Prostate gland (tissue), 2 donors: ENCODE data around the gene XXYLT1. TPM values are rescaled to one million over a fixed set of nuclear protein-coding genes. Genes with fewer than 3 reads are reported as not detected.

Experiments used
- DNase-seq: peaks from one replicate; pipeline ENCODE4 v3.0.0-alpha.2; 2019; ENCODE audit warnings: low spot score
- H3K27ac ChIP-seq, 2 donors: fragments of 200-600 bp; sonication (generic); 2 replicates each; pipeline ENCODE4 v1.5.1; 2017 to 2019
- H3K27me3 ChIP-seq: fragments of 200-600 bp; sonication (generic); replicated peaks from 2 replicates; pipeline ENCODE4 v1.5.1; 2019; ENCODE audit not compliant: insufficient read depth
- H3K36me3 ChIP-seq, 2 donors: fragments of 200-600 bp; sonication (generic); 1 replicate in 1 of 2; 2 replicates in 1 of 2; pipeline versions ENCODE4 v1.5.1 to v1.8.1; 2017 to 2019
- H3K4me1 ChIP-seq: fragments of 200-600 bp; sonication (generic); replicated peaks from 2 replicates; pipeline ENCODE4 v1.5.1; 2019
- H3K4me3 ChIP-seq, 2 donors: fragments of 200-600 bp; sonication (generic); 2 replicates each; pipeline ENCODE4 v1.5.1; 2017 to 2019
- H3K9me3 ChIP-seq: fragments of 200-600 bp; sonication (generic); 2 replicates; pipeline ENCODE4 v1.5.1; 2017
- POLR2A ChIP-seq: fragments of 450-650 bp; IDR thresholded peaks from one replicate; pipeline ENCODE4 v1.6.1; 2016; ENCODE audit warnings: antibody characterized with exemption, mild to moderate bottlenecking
- POLR2AphosphoS5 ChIP-seq: sonication (generic); formaldehyde crosslinking; IDR thresholded peaks from one replicate; pipeline ENCODE4 v1.6.1; 2017; ENCODE audit warnings: antibody characterized with exemption
- WGBS: methylation state at CpG from one replicate; pipeline ENCODE4 v1.1.5; 2018; 5-methylcytosine and 5-hydroxymethylcytosine counted together
- intact Hi-C: fragments of 100-400 bp; cut with DNase I; formaldehyde crosslinking; loops from one replicate; pipeline ENCODE4 v1.14.2; 2022
- total RNA-seq, 2 donors: library from RNA; depleted of rRNA; stranded (reverse); fragments of >200 nt; gene quantifications; one replicate each; pipeline ENCODE4 v1.1.0, GENCODE V29; 2016
- TF ChIP-seq, protein P1 (sequence below), 4 experiments: fragments of 200-600 bp in 2 of 4; fragments of 450-650 bp in 2 of 4; sonication (generic) in 2 of 4; IDR thresholded peaks; 1 replicate in 3 of 4; 2 replicates in 1 of 4; pipeline ENCODE4 v1.5.1; 2016 to 2019; ENCODE audit warnings: antibody characterized with exemption in 4 of 4, mild to moderate bottlenecking in 2 of 4, moderate library complexity in 2 of 4

XXYLT1 gene
- total RNA-seq, 2 donors from 2014 or later: 14.9 to 22.7 TPM

DNA sequence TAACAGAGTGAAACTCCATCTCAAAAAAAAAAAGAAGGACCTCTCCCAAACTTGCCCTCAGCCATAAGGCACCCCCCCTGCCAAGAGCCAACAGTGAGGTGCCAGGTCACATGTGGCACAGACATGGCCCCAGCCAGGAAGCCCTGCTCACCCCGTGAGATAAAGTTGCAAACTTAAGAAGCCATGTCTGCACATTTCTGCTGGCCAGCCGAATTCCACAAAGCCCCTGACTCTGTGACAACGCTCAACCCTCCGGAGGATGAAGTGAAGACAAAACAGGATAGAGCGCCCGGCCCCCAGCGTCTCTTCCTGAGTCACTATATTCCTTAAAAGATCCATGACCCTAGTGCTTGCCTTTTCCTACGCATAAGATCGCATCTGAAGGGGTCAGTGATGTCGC lies 188.1 kb downstream of the XXYLT1 start:
- no peaks in the 10 kb centered on the region for H3K9me3 ChIP-seq
- no peaks in the 10 kb centered on the region for H3K27me3 ChIP-seq
- 95% methylated on average over 10 of the region's 10 CpGs for WGBS
- no peak for TF ChIP-seq POLR2AphosphoS5
- TF ChIP-seq, protein P1, sequence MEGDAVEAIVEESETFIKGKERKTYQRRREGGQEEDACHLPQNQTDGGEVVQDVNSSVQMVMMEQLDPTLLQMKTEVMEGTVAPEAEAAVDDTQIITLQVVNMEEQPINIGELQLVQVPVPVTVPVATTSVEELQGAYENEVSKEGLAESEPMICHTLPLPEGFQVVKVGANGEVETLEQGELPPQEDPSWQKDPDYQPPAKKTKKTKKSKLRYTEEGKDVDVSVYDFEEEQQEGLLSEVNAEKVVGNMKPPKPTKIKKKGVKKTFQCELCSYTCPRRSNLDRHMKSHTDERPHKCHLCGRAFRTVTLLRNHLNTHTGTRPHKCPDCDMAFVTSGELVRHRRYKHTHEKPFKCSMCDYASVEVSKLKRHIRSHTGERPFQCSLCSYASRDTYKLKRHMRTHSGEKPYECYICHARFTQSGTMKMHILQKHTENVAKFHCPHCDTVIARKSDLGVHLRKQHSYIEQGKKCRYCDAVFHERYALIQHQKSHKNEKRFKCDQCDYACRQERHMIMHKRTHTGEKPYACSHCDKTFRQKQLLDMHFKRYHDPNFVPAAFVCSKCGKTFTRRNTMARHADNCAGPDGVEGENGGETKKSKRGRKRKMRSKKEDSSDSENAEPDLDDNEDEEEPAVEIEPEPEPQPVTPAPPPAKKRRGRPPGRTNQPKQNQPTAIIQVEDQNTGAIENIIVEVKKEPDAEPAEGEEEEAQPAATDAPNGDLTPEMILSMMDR (IDR thresholded peaks at IDR 0.05): no peak
- TF ChIP-seq POLR2A: no peak
- DNase-seq: no peak
- H3K4me3 ChIP-seq: no peak overlapping the region
- H3K27ac ChIP-seq: no peak overlapping the region
- H3K4me1 ChIP-seq: no peaks in the 10 kb centered on the region
- intact Hi-C loops: no loop called here
- H3K36me3 ChIP-seq: no peaks in the 10 kb centered on the region

DNA sequence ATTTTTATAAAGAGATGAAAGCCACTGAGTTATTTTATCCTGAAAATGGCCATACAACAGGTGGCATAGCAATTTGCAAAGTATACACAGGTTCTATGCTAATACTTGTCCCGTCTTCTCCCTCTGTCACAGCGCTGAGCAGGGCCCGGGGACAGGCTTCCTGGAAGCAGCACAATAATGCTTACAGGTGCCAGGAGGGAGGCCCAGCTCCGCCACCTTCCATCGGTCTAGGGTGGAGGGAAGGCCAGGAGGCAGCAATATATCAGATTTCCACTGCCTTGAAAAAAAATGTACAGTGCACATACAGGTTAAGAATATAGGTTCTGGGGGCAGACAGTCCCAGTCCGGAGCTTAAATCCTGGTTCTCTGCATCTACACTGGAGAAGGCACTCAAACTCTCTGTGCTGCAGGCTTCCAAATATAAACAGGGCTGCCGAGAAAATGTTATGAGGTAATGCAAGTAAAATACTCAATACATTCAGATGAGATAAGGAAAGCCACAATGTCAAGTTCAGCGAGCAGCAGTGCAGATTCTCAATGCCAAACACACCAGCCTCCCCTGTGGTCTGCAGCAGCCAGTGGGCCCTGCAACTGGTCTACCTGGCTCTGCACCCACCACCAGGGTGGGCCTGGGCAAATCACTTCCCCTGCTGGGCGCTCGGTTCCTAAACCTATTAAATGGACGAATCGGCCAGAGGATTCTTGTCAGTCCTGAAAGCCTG lies 189.6 kb downstream of the XXYLT1 start:
- no peaks in the 10 kb centered on the region for H3K9me3 ChIP-seq
- H3K27me3 ChIP-seq: no peaks in the 10 kb centered on the region
- no peak overlapping the region for H3K27ac ChIP-seq
- no peaks in the 10 kb centered on the region for H3K36me3 ChIP-seq
- H3K4me3 ChIP-seq: no peak overlapping the region
- WGBS: 40% methylated on average over 12 of the region's 12 CpGs
- intact Hi-C loops: no loop called here
- H3K4me1 ChIP-seq: no peaks in the 10 kb centered on the region
- TF ChIP-seq POLR2A (no peak), POLR2AphosphoS5 (peak; percentile 19)
- TF ChIP-seq, protein P1 (IDR thresholded peaks at IDR 0.05): no peak
- peak; percentile 61 for DNase-seq

DNA sequence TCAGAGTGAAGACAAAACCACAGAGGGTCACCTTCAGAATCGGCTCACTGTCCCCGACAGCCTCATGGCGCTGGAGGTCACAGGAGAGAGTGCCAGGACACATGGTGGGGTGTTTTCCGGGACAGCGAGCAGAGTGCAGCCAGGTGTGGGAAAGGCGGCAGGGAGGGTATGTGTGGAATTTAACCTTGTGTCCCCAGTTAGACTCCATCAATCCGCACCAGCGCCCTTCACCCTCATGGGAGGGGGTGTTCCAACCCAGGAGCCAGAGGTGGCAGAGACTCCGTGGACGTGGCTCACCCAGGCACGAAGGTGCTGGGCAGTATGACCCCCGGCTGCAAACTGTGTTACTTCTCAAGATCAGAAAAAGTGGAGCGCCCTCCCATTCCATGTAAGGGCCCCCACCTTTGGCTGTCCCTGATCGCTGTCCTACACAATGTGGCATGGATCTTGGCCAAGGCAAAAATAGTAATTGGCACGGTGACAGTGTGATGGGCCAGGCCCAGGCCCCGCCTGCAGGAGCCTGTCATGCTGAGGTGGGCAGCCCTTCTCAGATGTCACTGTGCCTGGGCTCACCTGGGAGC lies 190.3 kb downstream of the XXYLT1 start:
- H3K27me3 ChIP-seq: no peaks in the 10 kb centered on the region
- no peaks in the 10 kb centered on the region for H3K9me3 ChIP-seq
- TF ChIP-seq POLR2A (no peak), POLR2AphosphoS5 (no peak)
- TF ChIP-seq, protein P1 (IDR thresholded peaks at IDR 0.05): no peak
- WGBS: 43% methylated on average over 16 of the region's 16 CpGs
- H3K4me3 ChIP-seq: no peak overlapping the region
- H3K36me3 ChIP-seq: no peaks in the 10 kb centered on the region
- H3K27ac ChIP-seq: no peak overlapping the region
- H3K4me1 ChIP-seq: no peaks in the 10 kb centered on the region
- intact Hi-C loops: no loop called here
- no peak for DNase-seq

DNA sequence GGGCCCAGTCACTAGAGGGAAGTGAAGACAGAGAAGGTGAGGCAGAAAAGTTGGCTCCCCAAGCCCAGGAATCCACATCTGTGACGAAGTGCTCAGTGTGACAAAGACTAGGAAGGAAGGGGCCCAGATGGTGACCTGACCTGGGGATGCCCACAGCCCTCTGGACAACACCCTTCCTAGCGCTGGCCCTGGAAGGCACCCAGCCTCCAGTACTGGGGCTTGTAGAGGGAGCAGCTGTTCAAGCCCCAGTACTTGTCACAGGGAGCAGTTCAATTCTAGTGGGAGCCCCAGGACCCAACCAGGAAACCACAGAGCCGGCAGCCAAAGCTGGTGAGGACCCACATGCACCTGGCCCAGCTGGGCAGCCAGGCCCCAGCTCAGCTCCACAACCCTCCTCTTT lies 190.8 kb downstream of the XXYLT1 start:
- Histone ChIP-seq H3K4me3 (no peak overlapping the region), H3K36me3 (no peaks in the 10 kb centered on the region), H3K27me3 (no peaks in the 10 kb centered on the region), H3K9me3 (no peaks in the 10 kb centered on the region), H3K27ac (no peak overlapping the region), H3K4me1 (no peaks in the 10 kb centered on the region)
- intact Hi-C loops: no loop called here
- no peak for DNase-seq
- TF ChIP-seq, protein P1 (IDR thresholded peaks at IDR 0.05): no peak
- TF ChIP-seq POLR2AphosphoS5: no peak
- TF ChIP-seq POLR2A: no peak
- WGBS: 75% methylated on average over 3 of the region's 3 CpGs

DNA sequence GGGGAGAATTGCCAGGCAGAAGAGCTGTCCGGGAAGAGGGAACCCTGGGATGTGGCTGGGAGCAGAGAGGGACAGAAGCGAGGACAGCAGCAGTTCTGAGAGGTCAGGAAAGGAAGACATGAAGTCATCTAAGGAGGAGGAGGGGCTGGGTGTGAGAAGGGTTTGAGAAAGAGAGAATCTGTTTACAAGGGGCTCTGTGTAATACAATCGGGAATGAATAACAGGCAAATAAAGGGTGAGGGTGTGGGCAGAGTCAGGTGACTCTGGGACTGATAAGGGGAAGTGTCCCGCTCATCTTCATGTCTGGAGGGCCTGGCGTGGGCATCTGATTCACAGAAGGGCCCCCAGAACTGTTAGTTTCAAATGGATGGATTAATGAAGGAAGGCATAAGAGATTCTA lies 191.3 kb downstream of the XXYLT1 start:
- no peak overlapping the region for H3K4me3 ChIP-seq

More for the DNA sequence above, 191.3 kb downstream of the XXYLT1 start:
- no peak overlapping the region for H3K27ac ChIP-seq
- 80% methylated on average over 5 of the region's 5 CpGs for WGBS
- H3K4me1 ChIP-seq: no peaks in the 10 kb centered on the region
- H3K27me3 ChIP-seq: no peaks in the 10 kb centered on the region
- no peaks in the 10 kb centered on the region for H3K9me3 ChIP-seq
- intact Hi-C loops: no loop called here
- TF ChIP-seq, protein P1 (IDR thresholded peaks at IDR 0.05): no peak
- no peak for TF ChIP-seq POLR2A
- no peak for TF ChIP-seq POLR2AphosphoS5
- DNase-seq: no peak
- no peaks in the 10 kb centered on the region for H3K36me3 ChIP-seq
